HEK293T (cell line): Measurements from ENCODE around the gene NFIC.

Experiments
- ARNT ChIP-seq: fragments of 450-650 bp; IDR thresholded peaks from 2 replicates; pipeline ENCODE4 v1.6.1; 2017; ENCODE audit warnings: mild to moderate bottlenecking
- BHLHE40 ChIP-seq: fragments of 450-650 bp; IDR thresholded peaks from 2 replicates; pipeline ENCODE4 v1.6.1; 2016; ENCODE audit warnings: mild to moderate bottlenecking, moderate library complexity, borderline replicate concordance
- ELF4 ChIP-seq: fragments of 450-650 bp; IDR thresholded peaks from 2 replicates; pipeline ENCODE4 v1.6.1; 2017; ENCODE audit warnings: antibody characterized with exemption
- FOXA1 ChIP-seq: fragments of 450-650 bp; IDR thresholded peaks from 2 replicates; pipeline ENCODE4 v1.6.1; 2016; ENCODE audit warnings: mild to moderate bottlenecking
- FOXK2 ChIP-seq: fragments of 450-650 bp; IDR thresholded peaks from 2 replicates; pipeline ENCODE4 v1.6.1; 2016; ENCODE audit warnings: mild to moderate bottlenecking
- FOXM1 ChIP-seq: fragments of 450-650 bp; IDR thresholded peaks from 2 replicates; pipeline ENCODE4 v1.6.1; 2017; ENCODE audit warnings: mild to moderate bottlenecking, borderline replicate concordance
- HDGF ChIP-seq: fragments of 450-650 bp; IDR thresholded peaks from 2 replicates; pipeline ENCODE4 v1.6.1; 2017; ENCODE audit warnings: antibody characterized with exemption, borderline replicate concordance
- L3MBTL2 ChIP-seq: fragments of 450-650 bp; conservative IDR thresholded peaks from 2 replicates; pipeline ENCODE4 v1.6.1; 2016; ENCODE audit warnings: mild to moderate bottlenecking
- LEF1 ChIP-seq: fragments of 450-650 bp; IDR thresholded peaks from 2 replicates; pipeline ENCODE4 v1.6.1; 2017; ENCODE audit warnings: mild to moderate bottlenecking, borderline replicate concordance
- NFRKB ChIP-seq: fragments of 450-650 bp; IDR thresholded peaks from 2 replicates; pipeline ENCODE4 v1.6.1; 2016; ENCODE audit warnings: mild to moderate bottlenecking, moderate library complexity
- SP1 ChIP-seq: fragments of 450-650 bp; IDR thresholded peaks from 2 replicates; pipeline ENCODE4 v1.6.1; 2017
- SUZ12 ChIP-seq: fragments of 450-650 bp; IDR thresholded peaks from 2 replicates; pipeline ENCODE4 v1.6.1; 2016; ENCODE audit warnings: mild to moderate bottlenecking
- TARDBP ChIP-seq: fragments of 450-650 bp; IDR thresholded peaks from 2 replicates; pipeline ENCODE4 v1.6.1; 2016
- TF ChIP-seq, protein P1 (sequence below): fragments of 450-650 bp; IDR thresholded peaks from 2 replicates; pipeline ENCODE4 v1.6.1; 2016

DNA sequence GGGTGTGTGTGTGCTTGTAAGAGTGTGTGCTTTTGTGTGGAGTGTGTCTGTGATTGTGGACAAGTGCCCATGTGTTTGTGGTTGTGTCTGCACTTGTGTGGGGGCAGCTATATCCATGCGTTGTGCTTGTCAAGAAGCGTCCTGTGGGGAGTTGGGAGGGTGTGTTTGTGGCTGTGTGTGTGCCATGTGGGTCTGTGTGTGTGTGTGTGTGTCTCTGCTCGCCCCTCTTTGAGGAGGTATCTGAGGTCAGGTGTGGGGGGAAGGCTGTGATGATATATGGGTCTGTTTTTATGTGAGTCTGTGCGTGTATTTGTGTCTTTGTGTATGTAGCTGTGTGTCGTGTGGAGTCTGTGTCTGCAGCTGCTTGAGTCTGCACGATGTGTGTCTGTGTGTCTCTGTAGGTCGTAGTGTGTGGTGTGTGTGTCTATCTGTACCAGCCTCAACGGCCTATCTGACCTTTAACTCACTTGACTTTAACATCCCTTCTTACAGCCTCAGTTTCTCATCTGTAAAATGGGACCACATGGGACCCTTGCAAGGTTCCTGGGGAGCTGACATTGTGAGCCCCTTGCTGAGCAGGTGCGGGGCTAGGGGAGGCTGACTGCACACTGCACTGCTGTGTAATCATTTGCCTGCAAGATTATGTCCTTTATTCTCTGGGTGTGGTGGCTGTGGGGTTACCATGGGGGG lies 4.0 kb upstream of the NFIC start:
- TF ChIP-seq BHLHE40 = no peak
- TF ChIP-seq FOXA1 = no peak
- no peak for TF ChIP-seq FOXM1
- no peak for TF ChIP-seq NFRKB
- TF ChIP-seq, protein P1, sequence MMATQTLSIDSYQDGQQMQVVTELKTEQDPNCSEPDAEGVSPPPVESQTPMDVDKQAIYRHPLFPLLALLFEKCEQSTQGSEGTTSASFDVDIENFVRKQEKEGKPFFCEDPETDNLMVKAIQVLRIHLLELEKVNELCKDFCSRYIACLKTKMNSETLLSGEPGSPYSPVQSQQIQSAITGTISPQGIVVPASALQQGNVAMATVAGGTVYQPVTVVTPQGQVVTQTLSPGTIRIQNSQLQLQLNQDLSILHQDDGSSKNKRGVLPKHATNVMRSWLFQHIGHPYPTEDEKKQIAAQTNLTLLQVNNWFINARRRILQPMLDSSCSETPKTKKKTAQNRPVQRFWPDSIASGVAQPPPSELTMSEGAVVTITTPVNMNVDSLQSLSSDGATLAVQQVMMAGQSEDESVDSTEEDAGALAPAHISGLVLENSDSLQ = no peak
- no peak for TF ChIP-seq SP1
- no peak for TF ChIP-seq L3MBTL2
- TF ChIP-seq FOXK2 = no peak
- TF ChIP-seq ARNT = no peak
- TF ChIP-seq ELF4 = no peak
- no peak for TF ChIP-seq SUZ12
- TF ChIP-seq TARDBP = no peak
- TF ChIP-seq LEF1 = no peak
- no peak for TF ChIP-seq HDGF
